ENCODE results near the gene KRT85.

The KRT85 gene

DNA sequence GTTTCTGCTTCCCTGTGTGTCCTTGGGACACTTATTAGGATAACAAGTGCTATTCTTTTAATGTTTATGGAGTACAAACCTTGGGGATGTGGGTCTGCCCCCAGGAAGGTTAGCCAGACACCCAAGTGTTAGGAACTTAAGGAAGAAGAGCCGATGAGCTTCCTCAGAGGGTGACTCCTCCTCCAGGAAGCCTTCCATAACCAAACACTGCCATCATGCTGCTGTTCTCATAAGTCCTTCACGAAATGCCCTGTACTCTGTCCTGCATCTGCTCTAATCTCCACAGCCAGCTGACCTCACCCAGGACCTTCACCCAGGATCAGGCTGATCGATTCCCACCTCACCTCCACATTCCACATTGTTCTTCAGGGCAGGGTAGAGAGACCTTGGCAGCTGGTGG is 1.2 kb upstream of the KRT85 start:
- Histone ChIP-seq H3K79me1 (replicated peaks; ENCODE audit: low read length, poor library complexity, severe bottlenecking) (no peaks in the 10 kb centered on the region), H3K4me1 (ENCODE audit: control insufficient read depth, insufficient read depth, low read depth, low read length) (peaks cover 9% of the 10 kb centered on the region), H3K27ac (ENCODE audit: low read length, poor library complexity, severe bottlenecking) (no peak overlapping the region), H3K4me2 (ENCODE audit: low read length, poor library complexity, severe bottlenecking) (no peak overlapping the region), H3K14ac (ENCODE audit: low read length in 2 of 2) (no peak overlapping the region), H2AK5ac (ENCODE audit: low read length, severe bottlenecking) (no peak overlapping the region), H2BK120ac (ENCODE audit: low read depth, low read length) (no peak overlapping the region), H4K8ac (ENCODE audit: low read length) (no peak overlapping the region), H3K18ac (ENCODE audit: low read depth in 1 of 2, low read length in 2 of 2) (no peak overlapping the region), H3K4ac (ENCODE audit: low read depth in 1 of 2, low read length in 2 of 2) (no peak overlapping the region), H3K9ac (ENCODE audit: low read length) (no peak overlapping the region), H3K9me3 (ENCODE audit: control insufficient read depth, low read length) (no peaks in the 10 kb centered on the region), H2BK5ac (ENCODE audit: low read depth, low read length, poor library complexity, severe bottlenecking) (no peak overlapping the region), H3K27me3 (ENCODE audit: control insufficient read depth in 1 of 2, insufficient read depth in 1 of 2, low read length in 2 of 2) (peaks cover 51 to 57% of the 10 kb centered on the region in 2 experiments), H2AFZ (ENCODE audit: low read depth, low read length) (no peak overlapping the region), H3K23ac (ENCODE audit: low read length in 2 of 2) (no peak overlapping the region), H4K91ac (ENCODE audit: low read length) (no peak overlapping the region), H3K4me3 (ENCODE audit: insufficient read depth in 1 of 2, low read depth in 1 of 2, low read length in 2 of 2) (no peak overlapping the region), H2BK15ac (ENCODE audit: low read depth, poor library complexity, severe bottlenecking) (no peak overlapping the region), H2BK12ac (ENCODE audit: low read length in 2 of 2) (no peak overlapping the region), H3K36me3 (ENCODE audit: control insufficient read depth in 1 of 2, insufficient read depth in 2 of 2, low read depth in 1 of 2, low read length in 2 of 2) (no peaks in the 10 kb centered on the region)
- 35% methylated on average over 3 of the region's 3 CpGs for WGBS
- no peak for DNase-seq

- Histone ChIP-seq H2BK5ac (ENCODE audit: low read depth, low read length, poor library complexity, severe bottlenecking) (no peak overlapping the region), H3K9me3 (ENCODE audit: control insufficient read depth, low read length) (no peaks in the 10 kb centered on the region), H3K4me2 (ENCODE audit: low read length, poor library complexity, severe bottlenecking) (no peak overlapping the region), H3K27ac (ENCODE audit: low read length, poor library complexity, severe bottlenecking) (no peak overlapping the region), H2BK12ac (ENCODE audit: low read length in 2 of 2) (no peak overlapping the region), H3K36me3 (ENCODE audit: control insufficient read depth in 1 of 2, insufficient read depth in 2 of 2, low read depth in 1 of 2, low read length in 2 of 2) (no peaks in the 10 kb centered on the region), H3K14ac (ENCODE audit: low read length in 2 of 2) (no peak overlapping the region), H4K8ac (ENCODE audit: low read length) (no peak overlapping the region), H3K4me3 (ENCODE audit: insufficient read depth in 1 of 2, low read depth in 1 of 2, low read length in 2 of 2) (no peak overlapping the region), H3K23ac (ENCODE audit: low read length in 2 of 2) (no peak overlapping the region), H3K9ac (ENCODE audit: low read length) (no peak overlapping the region), H3K27me3 (ENCODE audit: control insufficient read depth in 1 of 2, insufficient read depth in 1 of 2, low read length in 2 of 2) (peaks cover 56 to 63% of the 10 kb centered on the region in 2 experiments), H2BK15ac (ENCODE audit: low read depth, poor library complexity, severe bottlenecking) (no peak overlapping the region), H4K91ac (ENCODE audit: low read length) (no peak overlapping the region), H3K4ac (ENCODE audit: low read depth in 1 of 2, low read length in 2 of 2) (no peak overlapping the region), H3K79me1 (replicated peaks; ENCODE audit: low read length, poor library complexity, severe bottlenecking) (no peaks in the 10 kb centered on the region), H2AFZ (ENCODE audit: low read depth, low read length) (no peak overlapping the region), H2BK120ac (ENCODE audit: low read depth, low read length) (no peak overlapping the region), H2AK5ac (ENCODE audit: low read length, severe bottlenecking) (no peak overlapping the region), H3K4me1 (ENCODE audit: control insufficient read depth, insufficient read depth, low read depth, low read length) (peaks cover 9% of the 10 kb centered on the region), H3K18ac (ENCODE audit: low read depth in 1 of 2, low read length in 2 of 2) (no peak overlapping the region)
- no peak for DNase-seq
- 76% methylated on average over 6 of the region's 6 CpGs for WGBS
Measured at GRCh38 chr12:52367876-52368275, 595 bp upstream of the KRT85 start.

- H2BK120ac ChIP-seq (ENCODE audit: low read depth, low read length): no peak overlapping the region
- H3K23ac ChIP-seq (ENCODE audit: low read length in 2 of 2): no peak overlapping the region
- no peak overlapping the region for H3K4me2 ChIP-seq (ENCODE audit: low read length, poor library complexity, severe bottlenecking)
- no peak overlapping the region for H3K14ac ChIP-seq (ENCODE audit: low read length in 2 of 2)
- no peak for DNase-seq
- no peak overlapping the region for H3K4ac ChIP-seq (ENCODE audit: low read depth in 1 of 2, low read length in 2 of 2)
- no peaks in the 10 kb centered on the region for H3K9me3 ChIP-seq (ENCODE audit: control insufficient read depth, low read length)
- H3K79me1 ChIP-seq (replicated peaks; ENCODE audit: low read length, poor library complexity, severe bottlenecking): no peaks in the 10 kb centered on the region
- no peak overlapping the region for H3K18ac ChIP-seq (ENCODE audit: low read depth in 1 of 2, low read length in 2 of 2)
- H4K8ac ChIP-seq (ENCODE audit: low read length): no peak overlapping the region
- H2AFZ ChIP-seq (ENCODE audit: low read depth, low read length): no peak overlapping the region
- peaks cover 64 to 70% of the 10 kb centered on the region in 2 experiments for H3K27me3 ChIP-seq (ENCODE audit: control insufficient read depth in 1 of 2, insufficient read depth in 1 of 2, low read length in 2 of 2)
- no peaks in the 10 kb centered on the region for H3K36me3 ChIP-seq (ENCODE audit: control insufficient read depth in 1 of 2, insufficient read depth in 2 of 2, low read depth in 1 of 2, low read length in 2 of 2)
- H3K9ac ChIP-seq (ENCODE audit: low read length): no peak overlapping the region
- H3K4me1 ChIP-seq (ENCODE audit: control insufficient read depth, insufficient read depth, low read depth, low read length): no peaks in the 10 kb centered on the region
- H2AK5ac ChIP-seq (ENCODE audit: low read length, severe bottlenecking): no peak overlapping the region
- H2BK12ac ChIP-seq (ENCODE audit: low read length in 2 of 2): no peak overlapping the region
- WGBS: 86% methylated on average over 14 of the region's 14 CpGs
- H2BK5ac ChIP-seq (ENCODE audit: low read depth, low read length, poor library complexity, severe bottlenecking): no peak overlapping the region
- no peak overlapping the region for H3K4me3 ChIP-seq (ENCODE audit: insufficient read depth in 1 of 2, low read depth in 1 of 2, low read length in 2 of 2)
- H3K27ac ChIP-seq (ENCODE audit: low read length, poor library complexity, severe bottlenecking): no peak overlapping the region
- H2BK15ac ChIP-seq (ENCODE audit: low read depth, poor library complexity, severe bottlenecking): no peak overlapping the region
- no peak overlapping the region for H4K91ac ChIP-seq (ENCODE audit: low read length)
Measured at GRCh38 chr12:52364901-52365489, 2.3 kb downstream of the KRT85 start.

GRCh38 chr12:52364061-52364460 is 3.2 kb downstream of the KRT85 start:
- no peak overlapping the region for H4K91ac ChIP-seq (ENCODE audit: low read length)
- no peak overlapping the region for H2BK120ac ChIP-seq (ENCODE audit: low read depth, low read length)
- no peaks in the 10 kb centered on the region for H3K9me3 ChIP-seq (ENCODE audit: control insufficient read depth, low read length)
- no peak overlapping the region for H2AK5ac ChIP-seq (ENCODE audit: low read length, severe bottlenecking)
- H2BK15ac ChIP-seq (ENCODE audit: low read depth, poor library complexity, severe bottlenecking): no peak overlapping the region
- H2BK5ac ChIP-seq (ENCODE audit: low read depth, low read length, poor library complexity, severe bottlenecking): no peak overlapping the region
- no peaks in the 10 kb centered on the region for H3K36me3 ChIP-seq (ENCODE audit: control insufficient read depth in 1 of 2, insufficient read depth in 2 of 2, low read depth in 1 of 2, low read length in 2 of 2)
- H3K4me1 ChIP-seq (ENCODE audit: control insufficient read depth, insufficient read depth, low read depth, low read length): no peaks in the 10 kb centered on the region
- no peak overlapping the region for H4K8ac ChIP-seq (ENCODE audit: low read length)
- DNase-seq: no peak
- H3K9ac ChIP-seq (ENCODE audit: low read length): no peak overlapping the region
- H3K27ac ChIP-seq (ENCODE audit: low read length, poor library complexity, severe bottlenecking): no peak overlapping the region
- WGBS: 68% methylated on average over 7 of the region's 7 CpGs
- no peak overlapping the region for H3K4ac ChIP-seq (ENCODE audit: low read depth in 1 of 2, low read length in 2 of 2)
- no peak overlapping the region for H3K4me2 ChIP-seq (ENCODE audit: low read length, poor library complexity, severe bottlenecking)
- H3K14ac ChIP-seq (ENCODE audit: low read length in 2 of 2): no peak overlapping the region
- no peak overlapping the region for H3K4me3 ChIP-seq (ENCODE audit: insufficient read depth in 1 of 2, low read depth in 1 of 2, low read length in 2 of 2)
- H3K23ac ChIP-seq (ENCODE audit: low read length in 2 of 2): no peak overlapping the region
- no peak overlapping the region for H2AFZ ChIP-seq (ENCODE audit: low read depth, low read length)
- no peaks in the 10 kb centered on the region for H3K79me1 ChIP-seq (replicated peaks; ENCODE audit: low read length, poor library complexity, severe bottlenecking)
- no peak overlapping the region for H3K18ac ChIP-seq (ENCODE audit: low read depth in 1 of 2, low read length in 2 of 2)
- no peak overlapping the region for H2BK12ac ChIP-seq (ENCODE audit: low read length in 2 of 2)
- peaks cover 56 to 76% of the 10 kb centered on the region in 2 experiments for H3K27me3 ChIP-seq (ENCODE audit: control insufficient read depth in 1 of 2, insufficient read depth in 1 of 2, low read length in 2 of 2)
